ENCODE data around the gene EPHA4.

DNA sequence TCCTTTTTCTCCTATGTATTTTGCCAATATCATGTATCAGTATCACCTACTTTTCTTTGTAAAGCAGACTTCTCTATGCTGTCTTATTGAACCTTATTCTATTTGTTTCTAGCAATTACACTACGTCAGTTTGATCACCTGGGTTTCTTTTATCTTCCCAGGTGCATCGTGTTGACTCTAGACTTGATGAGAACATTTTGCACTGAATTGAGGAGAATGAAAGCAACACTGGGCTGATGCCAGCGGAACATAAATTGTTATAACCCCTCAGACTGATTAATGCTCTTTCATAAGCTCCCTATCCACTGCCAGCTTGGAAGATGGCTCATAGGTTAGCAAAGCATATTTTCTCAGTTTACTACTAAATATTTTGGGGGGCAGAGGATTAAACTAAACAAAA, 140.6 kb downstream of the EPHA4 start:
- TF ChIP-seq, protein P1, sequence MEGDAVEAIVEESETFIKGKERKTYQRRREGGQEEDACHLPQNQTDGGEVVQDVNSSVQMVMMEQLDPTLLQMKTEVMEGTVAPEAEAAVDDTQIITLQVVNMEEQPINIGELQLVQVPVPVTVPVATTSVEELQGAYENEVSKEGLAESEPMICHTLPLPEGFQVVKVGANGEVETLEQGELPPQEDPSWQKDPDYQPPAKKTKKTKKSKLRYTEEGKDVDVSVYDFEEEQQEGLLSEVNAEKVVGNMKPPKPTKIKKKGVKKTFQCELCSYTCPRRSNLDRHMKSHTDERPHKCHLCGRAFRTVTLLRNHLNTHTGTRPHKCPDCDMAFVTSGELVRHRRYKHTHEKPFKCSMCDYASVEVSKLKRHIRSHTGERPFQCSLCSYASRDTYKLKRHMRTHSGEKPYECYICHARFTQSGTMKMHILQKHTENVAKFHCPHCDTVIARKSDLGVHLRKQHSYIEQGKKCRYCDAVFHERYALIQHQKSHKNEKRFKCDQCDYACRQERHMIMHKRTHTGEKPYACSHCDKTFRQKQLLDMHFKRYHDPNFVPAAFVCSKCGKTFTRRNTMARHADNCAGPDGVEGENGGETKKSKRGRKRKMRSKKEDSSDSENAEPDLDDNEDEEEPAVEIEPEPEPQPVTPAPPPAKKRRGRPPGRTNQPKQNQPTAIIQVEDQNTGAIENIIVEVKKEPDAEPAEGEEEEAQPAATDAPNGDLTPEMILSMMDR (conservative IDR thresholded peaks at IDR 0.05; ENCODE audit: low read length) = no peak
- TF ChIP-seq EZH2phosphoT487 (IDR thresholded peaks at IDR 0.05; ENCODE audit: borderline replicate concordance, low read depth, low read length) = no peak
